HepG2 (cell line): ENCODE measurements around the gene SIGLEC15. TPM values are rescaled to one million over a fixed set of nuclear protein-coding genes. Genes with fewer than 3 reads are reported as not detected.

Experiments
- ATAC-seq: fragments of 200-7000 bp; cut with Tn5 transposase; 3 replicates; pipeline ENCODE4 v1.9.1; 2020; ENCODE audit warnings: mild to moderate bottlenecking, moderate library complexity
- BruUV-seq: library from RNA; stranded (reverse); fragments of 400-500 nt; replicated peaks from 2 replicates; lab custom pipeline; 2021; lab: Mats Ljungman, UMichigan
- CTCF ChIA-PET: fragments of 300-600 bp; formaldehyde crosslinking; extraction: SDS; loops from one replicate; lab custom pipeline; 2021; ENCODE audit warnings: low total read pairs, inconsistent platforms, low intra/inter-chr PET ratio; lab: Yijun Ruan, JAX
- POLR2A ChIA-PET: fragments of 350-600 bp; sonication (Branson Sonifier 250); formaldehyde crosslinking; loops from one replicate; lab custom pipeline; 2020; ENCODE audit warnings: antibody characterized with exemption, inconsistent platforms; lab: Yijun Ruan, JAX
- DNase-seq: peaks from one replicate; pipeline ENCODE4 v3.0.0-alpha.2; 2015; ENCODE audit warnings: low spot score
- FAIRE-seq: peaks from 3 replicates; lab custom pipeline; 2011; peaks lifted over from hg19 to GRCh38; lab: Jason Lieb, UNC
- H2AFZ ChIP-seq: one replicate; pipeline ENCODE4 v1.6.1; 2011; ENCODE audit warnings: low read length, inconsistent platforms
- H3K27ac ChIP-seq: fragments of 300-600 bp; 3 replicates; pipeline ENCODE4 v1.8.0; 2011; ENCODE audit warnings: mixed run types, mild to moderate bottlenecking, mixed read lengths, low read length, inconsistent platforms; ENCODE audit not compliant: insufficient read depth; ENCODE audit errors: extremely low read length
- H3K27me3 ChIP-seq, 2 experiments: fragments of 200-600 bp in 1 of 2; 2 replicates in 1 of 2; 3 replicates in 1 of 2; pipeline versions ENCODE4 v1.6.0 to v1.8.0; 2011; ENCODE audit warnings: low read length in 2 of 2, mild to moderate bottlenecking in 2 of 2, moderate library complexity in 2 of 2, inconsistent platforms in 1 of 2; ENCODE audit not compliant: insufficient read depth in 2 of 2, control insufficient read depth in 1 of 2
- H3K36me3 ChIP-seq, 2 experiments: fragments of 200-600 bp in 1 of 2; replicated peaks in 1 of 2; 2 replicates in 1 of 2; 3 replicates in 1 of 2; pipeline versions ENCODE4 v1.5.1 to v1.8.0; 2011; ENCODE audit warnings: low read length in 2 of 2, inconsistent platforms in 1 of 2; ENCODE audit not compliant: insufficient read depth in 2 of 2, control insufficient read depth in 1 of 2
- H3K4me1 ChIP-seq: 2 replicates; pipeline ENCODE4 v1.5.1; 2012; ENCODE audit warnings: low read length, inconsistent platforms; ENCODE audit not compliant: insufficient read depth
- H3K4me2 ChIP-seq: 2 replicates; pipeline ENCODE4 v1.6.0; 2011; ENCODE audit warnings: low read depth, low read length, inconsistent platforms
- H3K4me3 ChIP-seq, 3 experiments: fragments of 200-600 bp in 1 of 3; sonication (generic), shearing (Covaris generic) in 1 of 3; replicated peaks in 1 of 3; 2 replicates each; pipeline ENCODE4 v1.5.1; 2011 to 2016; ENCODE audit warnings: low read length in 3 of 3, inconsistent platforms in 2 of 3, low read depth in 2 of 3, mild to moderate bottlenecking in 2 of 3, control low read depth in 1 of 3, mixed read lengths in 1 of 3; ENCODE audit not compliant: insufficient read depth in 1 of 3
- H3K79me2 ChIP-seq: one replicate; pipeline ENCODE4 v1.6.1; 2011; ENCODE audit warnings: low read length, inconsistent platforms; ENCODE audit not compliant: insufficient read depth
- H3K9ac ChIP-seq: 2 replicates; pipeline ENCODE4 v1.6.0; 2011; ENCODE audit warnings: mild to moderate bottlenecking, low read depth, low read length, inconsistent platforms; ENCODE audit not compliant: insufficient read depth
- H3K9me3 ChIP-seq: 2 replicates; pipeline ENCODE4 v1.5.1; 2012; ENCODE audit warnings: mild to moderate bottlenecking, low read length
- H4K20me1 ChIP-seq: 2 replicates; pipeline ENCODE4 v1.6.0; 2011; ENCODE audit warnings: inconsistent platforms, mild to moderate bottlenecking, low read length, moderate library complexity; ENCODE audit not compliant: insufficient read depth
- IKZF4 ChIP-seq: sonication (generic); formaldehyde crosslinking; IDR thresholded peaks from 2 replicates; pipeline ENCODE4 v1.5.1; 2020; ENCODE audit warnings: borderline replicate concordance, mild to moderate bottlenecking, low read depth, missing genetic modification reagents; ENCODE audit errors: not compliant biosample characterization
- IRF9 ChIP-seq: sonication (generic); formaldehyde crosslinking; IDR thresholded peaks from 2 replicates; pipeline ENCODE4 v1.8.0; 2022; ENCODE audit warnings: missing genetic modification reagents, mild to moderate bottlenecking, borderline replicate concordance
- KAT8 ChIP-seq: IDR thresholded peaks from 2 replicates; pipeline ENCODE4 v1.6.1; 2016; ENCODE audit warnings: missing genetic modification reagents, missing compliant biosample characterization
- MAFF ChIP-seq: IDR thresholded peaks from 2 replicates; pipeline ENCODE4 v1.6.1; 2011; ENCODE audit warnings: low read depth, low read length, improper control_type of control experiment
- MAFK ChIP-seq, 2 experiments: IDR thresholded peaks in 1 of 2; conservative IDR thresholded peaks in 1 of 2; 2 replicates each; pipeline ENCODE4 v1.6.1; 2011; ENCODE audit warnings: improper control_type of control experiment in 2 of 2, low read length in 2 of 2
- MEIS1 ChIP-seq: sonication (generic); formaldehyde crosslinking; IDR thresholded peaks from 2 replicates; pipeline ENCODE4 v1.9.0; 2021; ENCODE audit warnings: mild to moderate bottlenecking, missing genetic modification reagents, moderate library complexity, borderline replicate concordance
- NCOA5 ChIP-seq: sonication (generic); formaldehyde crosslinking; IDR thresholded peaks from 2 replicates; pipeline ENCODE4 v1.4.0; 2020; ENCODE audit warnings: missing genetic modification reagents
- SCMH1 ChIP-seq: sonication (generic); formaldehyde crosslinking; IDR thresholded peaks from 2 replicates; pipeline ENCODE4 v1.9.0; 2021; ENCODE audit warnings: missing genetic modification reagents, mild to moderate bottlenecking, borderline replicate concordance
- SP140L ChIP-seq: sonication (generic); formaldehyde crosslinking; IDR thresholded peaks from 2 replicates; pipeline ENCODE4 v1.4.0; 2020; ENCODE audit warnings: missing genetic modification reagents, borderline replicate concordance
- SRF ChIP-seq: IDR thresholded peaks from 2 replicates; pipeline ENCODE4 v1.6.1; 2011; ENCODE audit warnings: mild to moderate bottlenecking, low read depth, low read length, moderate library complexity
- TOE1 ChIP-seq: sonication (generic); formaldehyde crosslinking; IDR thresholded peaks from 2 replicates; pipeline ENCODE4 v1.4.0; 2020; ENCODE audit warnings: mild to moderate bottlenecking, missing genetic modification reagents
- TRIM24 ChIP-seq: sonication (generic); formaldehyde crosslinking; IDR thresholded peaks from 2 replicates; pipeline ENCODE4 v1.8.0; 2022; ENCODE audit warnings: mild to moderate bottlenecking, missing genetic modification reagents
- ZFP90 ChIP-seq: sonication (generic); formaldehyde crosslinking; IDR thresholded peaks from 2 replicates; pipeline ENCODE4 v1.8.0; 2022; ENCODE audit warnings: missing genetic modification reagents, mild to moderate bottlenecking, inconsistent platforms, borderline replicate concordance
- ZFY ChIP-seq: sonication (generic); formaldehyde crosslinking; IDR thresholded peaks from 2 replicates; pipeline ENCODE4 v1.4.0; 2020; ENCODE audit warnings: missing genetic modification reagents
- ZNF12 ChIP-seq: sonication (generic); formaldehyde crosslinking; IDR thresholded peaks from 2 replicates; pipeline ENCODE4 v1.5.0; 2020; ENCODE audit warnings: missing genetic modification reagents
- ZNF225 ChIP-seq: sonication (generic); formaldehyde crosslinking; IDR thresholded peaks from 2 replicates; pipeline ENCODE4 v1.4.0; 2020; ENCODE audit warnings: mild to moderate bottlenecking, missing genetic modification reagents
- ZNF232 ChIP-seq: sonication (generic); formaldehyde crosslinking; IDR thresholded peaks from 2 replicates; pipeline ENCODE4 v1.4.0; 2020; ENCODE audit warnings: missing genetic modification reagents, borderline replicate concordance
- ZNF260 ChIP-seq: sonication (generic); formaldehyde crosslinking; IDR thresholded peaks from 2 replicates; pipeline ENCODE4 v1.4.0; 2020; ENCODE audit warnings: missing genetic modification reagents, low read depth, mild to moderate bottlenecking, borderline replicate concordance
- ZNF576 ChIP-seq: sonication (generic); formaldehyde crosslinking; IDR thresholded peaks from 2 replicates; pipeline ENCODE4 v1.4.0; 2020; ENCODE audit warnings: mild to moderate bottlenecking, missing genetic modification reagents
- ZNF720 ChIP-seq: sonication (generic); formaldehyde crosslinking; IDR thresholded peaks from 2 replicates; pipeline ENCODE4 v1.4.0; 2020; ENCODE audit warnings: missing genetic modification reagents
- ZNF761 ChIP-seq: sonication (generic); formaldehyde crosslinking; conservative IDR thresholded peaks from 2 replicates; pipeline ENCODE4 v1.4.0; 2020; ENCODE audit warnings: mild to moderate bottlenecking, missing genetic modification reagents
- WGBS: methylation state at CpG from one replicate; pipeline ENCODE4 v1.1.6; 2017; ENCODE audit warnings: low lambda C conversion rate; 5-methylcytosine and 5-hydroxymethylcytosine counted together
- in situ Hi-C: cut with HindIII; loops from 2 replicates; pipeline ENCODE4 v1.10.0; 2017; ENCODE audit warnings: low pct_unique_long_range_greater_than_20kb; ENCODE audit not compliant: extremely low pct_ligation_motif_present
- intact Hi-C: fragments of 100-400 bp; cut with micrococcal nuclease; formaldehyde crosslinking; loops from one replicate; pipeline ENCODE4 v1.10.0; 2022; ENCODE audit not compliant: unreplicated experiment
- polyA plus RNA-seq, 8 experiments: library from polyadenylated mRNA; depleted of rRNA in 3 of 8; stranded (reverse) in 7 of 8; unstranded in 1 of 8; fragments of >200 nt; fragmentation: Illumina TruSeq in 4 of 8; extraction: Trizol in 4 of 8; gene quantifications; 2 replicates each; pipeline versions ENCODE4 v1.2.1 to v1.2.3, GENCODE V29; 2011 to 2016; ENCODE audit warnings: low read depth in 4 of 8, missing spikeins in 1 of 8, mixed read lengths in 1 of 8; ENCODE audit not compliant: insufficient read depth in 1 of 8
- total RNA-seq, 5 experiments: library from RNA; depleted of rRNA; stranded (reverse); fragments of >200 nt; fragmentation: Illumina TruSeq; extraction: Trizol; gene quantifications; 2 replicates each; pipeline ENCODE4 v1.2.3, GENCODE V29; 2016; ENCODE audit warnings: low read depth in 1 of 5

The SIGLEC15 gene
- total and polyA plus RNA-seq, 2 of the 13 experiments (the other 11 are each of a cell fraction or from before 2014, with no cell fraction given) = not detected

GRCh38 chr18:45859334-45859733 lies 33.9 kb downstream of the SIGLEC15 start:
- Histone ChIP-seq H3K27me3 (no peaks in the 10 kb centered on the region), H3K27ac (no peak overlapping the region), H2AFZ (no peak overlapping the region), H3K4me2 (no peak overlapping the region), H3K9ac (no peak overlapping the region), H3K9me3 (no peaks in the 10 kb centered on the region), H3K4me1 (no peaks in the 10 kb centered on the region), H3K79me2 (no peaks in the 10 kb centered on the region), H3K36me3 (peaks cover 18 to 62% of the 10 kb centered on the region in 2 experiments; a peak in 4 of 5 replicates), H4K20me1 (no peaks in the 10 kb centered on the region), H3K4me3 (no peak overlapping the region)
- FAIRE-seq = no peak
- DNase-seq = no peak
- CTCF ChIA-PET = no interaction called here
- intact Hi-C loops = no loop called here
- WGBS = 100% methylated on average over 3 of the region's 3 CpGs
- no peak for ATAC-seq
- POLR2A ChIA-PET = no interaction called here
- in situ Hi-C loops = no loop called here
- no TSS peak for BruUV-seq
- TF ChIP-seq ZNF225 (CRISPR knock-in tag) (no peak), MAFF (peak; percentile 73), ZFY (CRISPR knock-in tag) (no peak), ZFP90 (CRISPR knock-in tag) (no peak), MAFK (conservative IDR thresholded peaks at IDR 0.05 in 1 of 2, IDR thresholded peaks at IDR 0.05 in 1 of 2; ENCODE audit: low read length in 2 of 2) (peak; percentile 74 to 90), ZNF232 (CRISPR knock-in tag) (no peak), KAT8 (CRISPR knock-in tag) (no peak), SRF (no peak)

- no peak for DNase-seq
- 90% methylated on average over 4 of the region's 4 CpGs for WGBS
- H3K4me3 ChIP-seq = no peak overlapping the region
- no peaks in the 10 kb centered on the region for H3K79me2 ChIP-seq
- intact Hi-C loops = no loop called here
- in situ Hi-C loops = no loop called here
- no peak overlapping the region for H3K27ac ChIP-seq
- ChIA-PET CTCF (no interaction called here), POLR2A (no interaction called here)
- peaks cover 17 to 63% of the 10 kb centered on the region in 2 experiments; a peak in 4 of 5 replicates for H3K36me3 ChIP-seq
- ATAC-seq = no peak
- no peak overlapping the region for H2AFZ ChIP-seq
- no peak overlapping the region for H3K4me2 ChIP-seq
- H3K27me3 ChIP-seq = no peaks in the 10 kb centered on the region
- no peaks in the 10 kb centered on the region for H3K9me3 ChIP-seq
- BruUV-seq = no TSS peak
- H3K9ac ChIP-seq = no peak overlapping the region
- FAIRE-seq = no peak
- H3K4me1 ChIP-seq = no peaks in the 10 kb centered on the region
- H4K20me1 ChIP-seq = no peaks in the 10 kb centered on the region
- TF ChIP-seq ZNF576 (CRISPR knock-in tag) (no peak), IRF9 (CRISPR knock-in tag) (no peak), MEIS1 (CRISPR knock-in tag) (no peak), SP140L (CRISPR knock-in tag) (no peak), ZNF761 (CRISPR knock-in tag) (no peak), TOE1 (CRISPR knock-in tag) (no peak), TRIM24 (CRISPR knock-in tag) (no peak), ZNF260 (no peak), IKZF4 (no peak), SCMH1 (CRISPR knock-in tag) (no peak), ZNF720 (CRISPR knock-in tag) (no peak), NCOA5 (CRISPR knock-in tag) (no peak), ZNF12 (CRISPR knock-in tag) (no peak)
Observed at GRCh38 chr18:45860492-45860891, 35.0 kb downstream of the SIGLEC15 start.
